Esophagus muscularis mucosa (tissue), 4 donors: ENCODE data around the gene TMEM79.

Experiments
- EP300 ChIP-seq: sonication (generic); formaldehyde crosslinking; IDR thresholded peaks from one replicate; pipeline ENCODE4 v1.6.1; 2017; ENCODE audit warnings: antibody characterized with exemption
- POLR2A ChIP-seq: fragments of 450-650 bp; IDR thresholded peaks from one replicate; pipeline ENCODE4 v1.6.1; 2017; ENCODE audit warnings: antibody characterized with exemption, moderate library complexity, mild to moderate bottlenecking, low read depth
- POLR2AphosphoS5 ChIP-seq, 2 donors: sonication (generic); formaldehyde crosslinking; IDR thresholded peaks; one replicate each; pipeline ENCODE4 v1.6.1; 2017; ENCODE audit warnings: antibody characterized with exemption in 2 of 2
- TF ChIP-seq, protein P1 (sequence below), 3 experiments: fragments of 200-600 bp in 2 of 3; fragments of 450-650 bp in 1 of 3; sonication (generic) in 2 of 3; IDR thresholded peaks; one replicate each; pipeline ENCODE4 v1.5.1; 2017 to 2019; ENCODE audit warnings: antibody characterized with exemption in 3 of 3, mild to moderate bottlenecking in 2 of 3, moderate library complexity in 1 of 3

DNA sequence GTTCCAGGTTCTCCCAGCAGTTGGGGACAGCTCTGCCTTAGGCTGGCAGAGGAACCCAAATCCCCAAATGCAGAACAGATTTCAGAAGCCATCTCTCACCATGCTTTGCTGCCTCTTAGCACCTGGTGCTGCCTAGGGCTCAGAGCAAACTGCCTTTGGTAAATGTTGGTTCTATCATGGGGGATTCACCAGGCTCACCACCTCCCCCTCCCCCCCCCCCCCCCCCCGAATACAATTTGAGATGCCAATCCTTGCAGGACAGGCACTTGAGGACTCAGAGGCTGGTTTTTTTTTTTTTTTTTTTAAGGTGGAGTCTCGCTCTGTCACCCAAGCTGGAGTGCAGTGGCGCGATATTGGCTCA, 35.8 kb upstream of the TMEM79 start:
- TF ChIP-seq, protein P1, sequence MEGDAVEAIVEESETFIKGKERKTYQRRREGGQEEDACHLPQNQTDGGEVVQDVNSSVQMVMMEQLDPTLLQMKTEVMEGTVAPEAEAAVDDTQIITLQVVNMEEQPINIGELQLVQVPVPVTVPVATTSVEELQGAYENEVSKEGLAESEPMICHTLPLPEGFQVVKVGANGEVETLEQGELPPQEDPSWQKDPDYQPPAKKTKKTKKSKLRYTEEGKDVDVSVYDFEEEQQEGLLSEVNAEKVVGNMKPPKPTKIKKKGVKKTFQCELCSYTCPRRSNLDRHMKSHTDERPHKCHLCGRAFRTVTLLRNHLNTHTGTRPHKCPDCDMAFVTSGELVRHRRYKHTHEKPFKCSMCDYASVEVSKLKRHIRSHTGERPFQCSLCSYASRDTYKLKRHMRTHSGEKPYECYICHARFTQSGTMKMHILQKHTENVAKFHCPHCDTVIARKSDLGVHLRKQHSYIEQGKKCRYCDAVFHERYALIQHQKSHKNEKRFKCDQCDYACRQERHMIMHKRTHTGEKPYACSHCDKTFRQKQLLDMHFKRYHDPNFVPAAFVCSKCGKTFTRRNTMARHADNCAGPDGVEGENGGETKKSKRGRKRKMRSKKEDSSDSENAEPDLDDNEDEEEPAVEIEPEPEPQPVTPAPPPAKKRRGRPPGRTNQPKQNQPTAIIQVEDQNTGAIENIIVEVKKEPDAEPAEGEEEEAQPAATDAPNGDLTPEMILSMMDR (IDR thresholded peaks at IDR 0.05): no peak
- TF ChIP-seq POLR2A: no peak
- no peak for TF ChIP-seq POLR2AphosphoS5 (IDR thresholded peaks at IDR 0.05)
- TF ChIP-seq EP300: no peak
